IPS-NIHi11 (cell line): Measurements from ENCODE around the gene AURKB.
A peak's percentile ranks its signal among the peaks of the same experiment; 100 is the strongest.
"Not testable (repeated sequence)": the region's sequence is repeated elsewhere in the genome, so short reads cannot be mapped to it uniquely, and the experiment has no call there.

ENCODE experiments used
- DNase-seq: peaks from one replicate; pipeline ENCODE4 v3.0.0; 2012; ENCODE audit warnings: mixed read lengths, low spot score

AURKB gene

DNA sequence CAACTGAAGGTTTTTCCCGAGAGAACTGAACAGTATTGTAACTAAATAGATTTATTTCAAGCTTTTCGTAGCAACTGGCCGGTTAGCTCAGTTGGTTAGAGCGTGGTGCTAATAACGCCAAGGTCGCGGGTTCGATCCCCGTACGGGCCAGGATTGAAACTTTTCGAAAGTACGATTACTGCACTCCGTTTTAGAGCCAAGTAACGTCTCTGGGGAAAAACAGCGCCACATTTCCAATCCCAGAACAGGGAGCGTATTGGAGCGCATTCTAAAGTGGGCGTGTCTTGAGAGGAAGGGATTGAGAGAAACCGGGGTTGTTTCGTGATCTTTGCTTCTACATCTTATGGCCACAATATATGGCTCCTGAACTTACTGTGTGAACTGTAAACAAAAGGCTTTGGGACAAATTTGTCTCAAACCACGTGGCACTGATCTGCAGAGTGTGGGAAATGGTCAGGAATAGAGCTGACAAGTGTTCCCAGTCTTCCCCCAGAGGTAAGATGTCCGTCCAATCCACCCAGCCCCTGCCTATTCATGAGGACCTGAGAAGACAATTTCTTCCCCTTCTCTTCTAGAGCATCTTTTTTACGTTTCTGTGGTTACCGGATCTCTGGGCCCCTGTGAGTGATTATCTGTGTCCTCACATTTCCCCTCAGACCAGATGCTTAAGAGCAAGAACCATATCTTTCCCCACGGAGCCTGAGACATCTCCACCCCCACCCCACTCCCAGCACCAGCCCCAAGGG lies 22.7 kb downstream of the AURKB start:
- DNase-seq, result peak; percentile 60

GRCh38 chr17:8186787-8187516 lies 23.4 kb downstream of the AURKB start:
- no peak for DNase-seq

DNA sequence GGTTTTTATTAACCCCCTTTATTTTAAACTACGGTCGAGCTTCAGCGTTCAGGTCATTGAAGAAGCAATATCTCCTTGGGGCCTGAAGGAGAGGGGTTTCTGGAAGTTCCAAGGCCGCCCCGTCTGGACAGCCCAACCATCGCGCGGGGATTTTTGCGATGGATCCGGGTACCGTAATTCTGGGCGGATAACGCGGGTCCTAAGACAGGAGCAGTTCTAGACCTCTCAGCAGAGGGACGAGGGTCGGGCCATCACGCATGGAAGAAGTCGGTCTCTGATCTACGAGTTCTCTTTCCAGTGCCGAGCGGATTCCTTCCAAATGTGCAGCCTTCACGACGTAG lies 24.0 kb downstream of the AURKB start:
- no peak for DNase-seq

- DNase-seq, result peak; percentile 70
Observed at GRCh38 chr17:8185582-8186445, 24.6 kb downstream of the AURKB start.

DNA sequence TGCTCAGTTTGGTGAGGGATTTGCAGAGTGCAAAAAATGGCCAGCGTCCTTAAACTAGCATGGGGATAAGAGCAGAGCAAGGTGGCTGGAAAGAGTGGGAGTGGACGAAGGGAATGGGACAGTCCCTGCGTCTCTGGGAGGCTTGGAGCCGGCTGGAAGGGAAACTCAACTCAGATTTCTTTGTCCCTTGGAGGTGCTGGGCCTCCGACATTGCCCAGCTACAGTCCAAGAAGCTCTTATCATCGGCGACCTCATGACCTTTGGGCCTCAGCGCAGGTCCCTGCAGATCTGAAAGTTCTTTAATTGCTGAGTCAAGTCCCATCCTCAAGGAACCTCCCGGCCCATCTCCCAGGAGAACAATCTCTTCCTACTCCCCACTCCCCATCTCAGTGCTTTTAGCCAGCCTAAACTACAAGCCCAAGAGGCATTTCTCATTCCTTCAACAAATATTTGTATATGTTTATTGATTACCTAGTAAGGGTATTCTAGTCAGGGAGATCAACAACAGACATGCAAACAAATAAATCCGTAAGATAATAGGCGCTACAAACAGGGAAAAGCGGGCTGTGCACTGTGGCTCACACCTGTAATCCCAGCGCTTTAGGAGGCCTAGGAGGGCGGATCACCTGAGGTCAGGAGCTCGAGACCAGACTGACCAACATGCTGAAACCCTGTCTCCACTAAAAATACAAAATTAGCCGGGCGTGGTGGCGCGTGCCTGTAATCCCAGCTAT lies 33.2 kb downstream of the AURKB start:
- DNase-seq, result no peak

DNA sequence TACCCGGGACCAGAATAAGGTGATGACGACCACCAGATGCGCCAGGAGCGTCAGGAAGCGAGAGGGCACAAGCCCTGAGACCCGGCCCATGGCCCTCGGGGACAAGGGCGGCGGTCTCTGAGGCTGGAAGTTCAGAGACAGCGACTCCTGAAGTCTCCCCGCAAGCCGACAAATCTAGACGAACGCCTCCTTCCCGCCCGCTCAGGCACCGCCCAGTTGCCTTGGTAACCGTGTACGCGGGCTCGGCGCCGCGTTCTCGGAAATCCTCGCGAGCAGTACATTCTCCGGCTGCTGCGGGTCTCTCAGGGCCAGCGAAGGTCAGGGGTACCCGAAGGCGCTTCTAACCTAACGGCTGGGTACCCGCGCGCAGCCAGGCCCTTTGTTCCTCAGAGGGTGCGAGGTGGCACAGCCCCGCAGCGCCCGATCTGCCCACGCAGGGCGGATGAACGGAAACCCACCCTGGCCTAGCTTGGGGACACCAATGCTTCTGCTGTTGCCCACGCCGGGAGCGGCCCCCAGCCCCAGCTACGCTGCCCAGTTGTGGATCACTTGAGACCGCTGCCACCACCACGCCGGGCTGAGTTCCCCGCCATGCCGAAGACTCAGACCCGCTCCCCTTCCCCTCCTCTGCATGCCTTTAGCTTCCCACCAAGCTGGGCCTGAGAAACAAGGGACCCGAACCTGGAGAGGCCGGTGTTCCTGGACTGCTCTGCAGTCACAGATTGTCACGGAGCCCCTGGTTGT lies 34.0 kb downstream of the AURKB start, which contains the start of gene TMEM107:
Gene TMEM107, minus strand, starts transcription at position 184 of the 744 bp plus-strand sequence. Its CDS starts 94 bp downstream, at position 90.
- DNase-seq, result peak; percentile 84

GRCh38 chr17:8175795-8176196 lies 34.6 kb downstream of the AURKB start:
- DNase-seq, result no peak

- no peak for DNase-seq
Observed at GRCh38 chr17:8173871-8174322, 36.5 kb downstream of the AURKB start.

GRCh38 chr17:8173056-8173870 lies 37.1 kb downstream of the AURKB start:
- peak; percentile 68 for DNase-seq

- not testable (repeated sequence) for DNase-seq
Observed at GRCh38 chr17:8170186-8170585, 40.2 kb downstream of the AURKB start.

GRCh38 chr17:8167526-8167925 lies 42.8 kb downstream of the AURKB start:
- no peak for DNase-seq

GRCh38 chr17:8166731-8167130 lies 43.6 kb downstream of the AURKB start:
- DNase-seq, result no peak

GRCh38 chr17:8164815-8165131 lies 45.6 kb downstream of the AURKB start:
- no peak for DNase-seq

GRCh38 chr17:8163978-8164814 lies 46.2 kb downstream of the AURKB start:
- no peak for DNase-seq

DNA sequence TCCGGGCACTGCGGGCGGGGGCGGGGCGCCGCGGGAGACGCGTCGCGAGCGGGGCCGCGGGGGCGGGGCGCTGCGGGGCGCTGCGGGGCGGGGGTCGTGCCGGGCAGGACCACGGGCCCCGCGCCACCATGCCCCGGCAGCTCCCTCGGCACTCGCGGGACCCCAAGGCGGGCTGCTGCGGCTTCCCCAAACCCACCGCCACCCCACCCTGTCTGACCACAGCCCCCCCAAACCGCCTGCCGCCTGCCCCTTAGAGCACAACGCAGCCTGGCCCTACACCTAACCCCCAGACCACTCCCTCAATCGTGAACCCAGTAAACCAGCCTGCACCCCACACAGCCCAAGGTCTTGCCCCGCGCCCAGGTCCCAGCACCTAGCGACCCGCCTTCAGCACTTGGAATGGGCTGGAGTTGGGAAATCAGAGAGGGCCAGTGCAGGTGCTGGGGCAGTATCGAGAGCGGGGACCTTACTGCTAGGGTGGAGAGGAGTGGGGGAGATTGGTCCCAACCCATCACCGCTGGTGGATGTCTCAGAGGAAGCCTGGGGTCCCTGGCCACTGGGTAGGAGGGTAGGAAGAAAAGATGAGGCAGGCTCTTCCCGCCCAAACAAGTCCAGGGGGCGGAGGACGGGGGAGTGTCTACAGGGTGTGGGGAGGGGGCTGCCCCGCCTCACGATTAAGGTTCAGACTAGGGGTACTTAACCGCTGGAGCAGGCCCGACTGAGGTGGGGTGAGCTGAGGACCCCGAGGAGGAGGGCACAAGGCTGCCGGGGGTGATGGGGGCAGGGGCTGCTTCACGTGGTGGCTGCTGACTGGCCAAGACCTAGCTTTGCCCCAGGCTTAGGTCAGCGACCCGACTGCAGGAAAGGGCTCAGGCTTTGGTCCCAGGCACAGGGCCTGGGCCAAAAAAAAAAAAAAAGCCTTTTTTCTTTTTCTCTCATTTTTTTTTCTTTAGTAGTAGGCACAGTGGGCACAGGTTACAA lies 47.1 kb downstream of the AURKB start:
- DNase-seq, result peak; percentile 74

DNA sequence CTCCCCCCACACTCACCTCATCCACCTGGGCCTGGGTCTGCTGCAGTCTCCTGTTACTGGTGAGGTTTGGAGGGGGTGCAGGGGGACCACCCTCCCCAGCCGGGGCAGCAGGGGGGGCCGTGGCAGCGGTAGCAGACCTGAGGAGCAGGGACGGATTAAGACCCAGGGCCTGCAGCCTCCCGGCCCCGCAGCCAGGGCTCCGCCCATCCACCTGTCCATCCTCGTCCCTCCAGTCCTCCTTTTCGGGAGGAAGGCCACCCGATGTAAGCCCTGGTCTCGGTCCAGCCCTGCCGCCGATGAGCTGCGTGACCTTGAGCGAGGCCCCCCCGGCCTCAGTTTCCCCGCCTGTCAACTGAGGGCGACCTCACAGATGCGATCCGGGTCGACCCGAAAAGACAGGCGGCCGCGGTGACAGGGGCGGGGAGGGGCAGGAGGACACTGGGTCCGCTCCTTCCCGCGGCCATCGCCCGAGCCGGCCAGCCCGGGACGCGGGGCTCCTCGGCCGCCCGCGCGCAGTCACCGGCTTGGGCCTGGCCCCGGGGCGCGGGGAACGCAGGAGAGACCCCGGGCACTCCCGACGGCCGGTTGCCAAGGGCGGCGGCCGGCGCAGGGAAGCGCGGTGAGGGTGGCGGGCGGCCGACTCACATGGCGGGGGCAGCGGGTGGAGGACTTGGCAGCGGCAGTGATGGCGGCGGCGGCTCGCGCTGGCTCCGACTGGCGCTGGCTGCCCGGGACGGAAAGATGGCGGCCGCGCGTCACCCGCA lies 48.0 kb downstream of the AURKB start, which contains the start of gene VAMP2:
Gene VAMP2, minus strand, starts transcription at position 716 of the 764 bp plus-strand sequence. Its CDS starts 69 bp downstream, at position 647.
- DNase-seq, result no peak
